GM21381 (cell line): ENCODE results near the gene GRB10.

Experiments
- ATAC-seq: cut with Tn5 transposase; IDR thresholded peaks from one replicate; pipeline ENCODE4 v1.9.1; 2021; ENCODE audit warnings: mild to moderate bottlenecking, moderate library complexity; ENCODE audit not compliant: unreplicated experiment

The GRB10 gene

DNA sequence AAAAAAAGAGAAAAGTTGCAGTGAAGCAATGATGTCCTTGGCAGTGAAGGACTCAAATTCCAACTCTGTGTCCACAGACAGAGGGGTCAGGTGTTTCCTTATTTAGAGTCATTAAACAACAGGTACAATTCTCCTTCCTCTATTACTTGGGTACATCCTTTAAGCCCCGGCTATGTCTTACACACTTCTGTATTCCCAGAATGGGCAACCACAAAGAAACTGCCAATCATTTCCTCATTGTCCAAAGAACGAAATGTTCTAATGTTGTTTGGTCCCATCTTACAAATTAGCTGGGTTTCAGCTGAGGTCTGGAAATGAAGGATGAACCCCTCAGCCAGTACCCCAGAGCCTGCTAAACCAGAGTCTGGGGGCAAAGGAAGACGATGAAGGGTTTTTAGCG, 59.5 kb downstream of the GRB10 start:
- ATAC-seq = no peak

DNA sequence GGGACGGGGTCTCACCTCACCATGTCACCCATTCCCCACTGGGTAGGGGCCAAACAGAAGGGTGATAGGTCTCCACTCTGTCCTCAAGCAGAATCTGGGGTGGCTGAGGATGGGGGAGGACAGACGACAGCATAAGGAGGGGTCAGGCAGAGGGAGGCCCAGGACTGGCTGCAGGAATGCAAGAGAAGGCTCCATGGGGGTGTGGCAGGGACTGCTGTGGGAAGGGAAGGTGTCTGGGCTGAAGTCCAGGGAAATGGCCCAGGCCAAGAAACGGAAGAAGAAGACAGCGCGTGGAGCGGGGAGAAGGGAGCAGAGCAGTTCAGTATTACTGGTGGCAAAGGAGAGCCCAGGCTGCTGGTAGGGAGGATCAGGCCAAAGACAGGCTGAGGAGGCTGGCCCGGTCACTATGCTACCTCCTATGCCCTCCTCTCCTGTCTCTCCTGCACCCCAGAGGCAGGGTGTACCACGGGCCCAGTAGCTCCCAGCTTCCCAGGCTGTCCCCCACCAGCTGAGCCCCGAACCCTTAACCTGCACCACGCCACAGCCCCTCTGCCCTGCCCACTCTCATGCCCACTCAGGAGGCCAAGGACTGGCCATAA, 60.9 kb downstream of the GRB10 start:
- no peak for ATAC-seq

DNA sequence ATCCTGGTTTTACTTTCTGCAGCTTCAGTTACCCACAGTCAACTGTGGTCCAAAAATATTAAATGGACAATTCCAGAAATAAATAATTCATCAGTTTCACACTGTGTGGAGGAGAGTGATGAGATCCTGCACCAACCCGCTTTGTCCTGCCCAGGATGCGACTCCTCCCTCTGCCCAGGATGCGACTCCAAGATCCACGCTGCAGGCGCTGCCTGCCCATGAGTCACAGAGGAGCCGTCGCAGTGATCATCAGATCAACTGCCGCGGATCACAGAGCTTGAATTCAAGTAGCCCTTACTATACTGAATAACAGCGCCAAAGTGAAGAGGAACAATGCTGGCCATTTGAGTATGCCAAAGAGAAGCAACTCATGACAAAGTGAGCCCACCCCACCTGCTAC, 61.5 kb downstream of the GRB10 start:
- ATAC-seq = no peak

DNA sequence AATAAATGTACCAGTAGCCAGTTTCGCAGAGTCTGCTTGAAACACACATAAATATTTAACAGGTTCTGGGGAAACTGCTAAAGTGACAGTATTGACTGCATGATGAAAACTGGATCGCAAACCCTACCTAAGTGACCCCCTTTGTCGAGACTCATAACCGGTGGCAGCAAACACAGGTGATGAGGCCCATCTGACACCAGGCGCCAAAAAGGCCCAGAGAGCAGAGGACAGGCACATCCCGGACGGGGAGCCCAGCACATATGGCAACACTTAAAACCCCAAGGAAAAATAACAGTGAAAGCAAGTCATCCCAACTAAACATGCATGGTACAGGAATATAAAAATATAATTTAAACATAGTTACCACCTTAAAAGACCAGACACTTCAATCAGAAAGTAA, 62.4 kb downstream of the GRB10 start:
- ATAC-seq = no peak

DNA sequence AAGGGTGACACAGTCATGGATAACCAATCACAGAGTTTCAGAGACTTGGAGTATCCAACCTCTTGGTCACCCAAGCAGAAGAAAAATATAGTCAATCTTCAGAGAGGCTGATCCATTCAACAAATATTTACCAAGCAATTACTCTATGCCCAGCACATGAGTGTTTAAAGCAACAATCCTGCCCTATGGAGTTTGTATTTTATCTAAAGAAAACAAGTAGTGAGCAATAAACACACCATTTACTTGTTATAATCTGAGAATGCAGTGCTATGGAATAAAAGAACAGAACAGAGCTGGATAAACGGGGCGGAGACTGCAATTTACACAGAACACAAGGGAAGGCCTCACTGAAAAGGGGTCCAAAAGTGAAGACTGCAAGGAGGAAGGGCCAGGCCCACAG, 63.8 kb downstream of the GRB10 start:
- no peak for ATAC-seq

DNA sequence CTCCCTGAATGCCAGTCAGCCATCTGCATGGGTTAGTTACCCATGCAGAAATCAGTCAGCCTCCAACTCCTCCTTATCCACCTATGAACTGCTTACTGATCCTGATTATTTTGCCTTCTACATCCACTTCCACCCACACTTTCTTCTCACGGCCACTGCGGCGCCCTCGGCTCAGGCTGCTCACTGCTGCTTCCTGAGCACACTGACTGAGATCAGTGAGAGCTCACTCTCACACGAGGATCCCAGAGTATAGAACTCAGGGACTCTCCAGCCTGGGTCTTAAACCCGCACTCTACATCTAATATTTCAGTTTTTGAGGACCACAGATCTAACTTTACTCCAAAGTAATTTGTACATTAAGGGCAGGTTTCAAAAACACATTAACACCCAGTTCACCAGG, 64.4 kb downstream of the GRB10 start:
- ATAC-seq = no peak

DNA sequence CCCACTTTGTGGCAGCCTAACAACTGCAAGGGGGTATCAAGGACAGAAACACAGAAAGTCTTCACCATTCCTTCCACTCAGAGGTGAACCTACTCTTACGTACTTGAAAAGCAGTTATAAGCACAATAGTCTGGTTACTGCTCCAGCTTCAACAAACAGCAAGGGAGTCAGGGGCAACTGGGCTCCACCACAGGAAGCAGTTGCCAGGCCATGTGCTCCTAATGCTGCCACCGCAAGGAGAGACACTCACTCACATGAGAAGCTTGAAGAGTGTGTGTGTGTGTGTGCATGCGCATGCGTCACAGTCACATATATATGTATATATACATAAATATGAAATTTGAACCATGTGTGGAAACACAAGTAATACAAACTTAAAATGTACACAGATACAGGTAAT, 65.5 kb downstream of the GRB10 start:
- no peak for ATAC-seq

DNA sequence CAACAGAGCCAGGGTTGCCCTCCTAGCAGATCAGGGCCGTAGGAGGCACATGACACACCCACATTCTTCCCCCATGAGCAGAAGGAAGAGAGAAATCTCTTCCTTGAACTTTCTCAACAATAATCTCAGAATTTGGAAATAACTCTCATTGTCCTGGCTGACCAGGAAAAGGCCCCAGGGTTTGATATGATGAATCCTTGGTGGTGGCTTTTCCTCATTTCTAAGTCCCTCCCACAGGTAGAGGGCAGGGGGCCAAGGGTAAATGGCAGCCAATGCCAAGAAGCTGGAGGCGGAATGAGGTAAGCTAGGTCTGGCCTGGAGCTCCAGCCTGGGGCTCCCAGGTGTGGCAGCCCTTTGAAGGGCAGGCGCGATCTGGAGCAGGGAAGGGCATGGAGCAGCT, 67.8 kb downstream of the GRB10 start:
- ATAC-seq = no peak

DNA sequence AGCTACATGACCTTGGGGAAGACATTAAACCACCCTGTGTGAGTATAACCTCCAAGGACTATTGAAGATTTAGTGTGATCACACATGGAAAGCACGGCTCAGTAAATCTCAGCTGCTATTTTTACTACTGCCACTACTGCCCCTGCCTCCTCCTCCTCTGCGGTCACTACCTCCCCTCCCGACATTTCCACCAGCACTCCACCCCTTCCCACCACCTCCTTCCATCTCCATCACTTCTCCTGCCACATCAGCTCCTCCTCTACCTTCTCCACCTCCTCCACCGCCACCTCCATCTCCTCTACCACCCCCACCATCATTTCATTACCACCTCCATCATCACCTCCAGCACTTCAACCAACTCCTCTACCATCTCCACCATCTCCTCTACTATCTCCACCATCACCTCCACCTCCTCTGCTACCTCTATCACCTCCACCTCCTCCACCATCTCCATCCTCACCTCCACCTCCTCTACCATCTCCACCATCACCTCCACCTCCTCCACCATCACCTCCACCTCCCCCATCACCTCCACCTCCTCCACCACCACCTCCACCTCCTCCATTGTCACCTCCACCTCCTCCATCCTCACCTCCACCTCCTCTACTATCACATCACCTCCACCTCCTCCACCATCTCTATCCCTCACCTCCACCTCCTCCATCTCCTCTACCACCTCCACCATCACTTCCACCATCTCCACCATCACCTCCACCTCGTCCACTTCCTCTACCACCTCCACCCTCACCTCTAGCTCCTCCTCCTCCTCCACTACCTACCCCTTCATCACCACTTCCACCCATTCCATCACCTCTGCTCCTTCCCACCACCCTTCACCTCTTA, 69.4 kb downstream of the GRB10 start:
- no peak for ATAC-seq

DNA sequence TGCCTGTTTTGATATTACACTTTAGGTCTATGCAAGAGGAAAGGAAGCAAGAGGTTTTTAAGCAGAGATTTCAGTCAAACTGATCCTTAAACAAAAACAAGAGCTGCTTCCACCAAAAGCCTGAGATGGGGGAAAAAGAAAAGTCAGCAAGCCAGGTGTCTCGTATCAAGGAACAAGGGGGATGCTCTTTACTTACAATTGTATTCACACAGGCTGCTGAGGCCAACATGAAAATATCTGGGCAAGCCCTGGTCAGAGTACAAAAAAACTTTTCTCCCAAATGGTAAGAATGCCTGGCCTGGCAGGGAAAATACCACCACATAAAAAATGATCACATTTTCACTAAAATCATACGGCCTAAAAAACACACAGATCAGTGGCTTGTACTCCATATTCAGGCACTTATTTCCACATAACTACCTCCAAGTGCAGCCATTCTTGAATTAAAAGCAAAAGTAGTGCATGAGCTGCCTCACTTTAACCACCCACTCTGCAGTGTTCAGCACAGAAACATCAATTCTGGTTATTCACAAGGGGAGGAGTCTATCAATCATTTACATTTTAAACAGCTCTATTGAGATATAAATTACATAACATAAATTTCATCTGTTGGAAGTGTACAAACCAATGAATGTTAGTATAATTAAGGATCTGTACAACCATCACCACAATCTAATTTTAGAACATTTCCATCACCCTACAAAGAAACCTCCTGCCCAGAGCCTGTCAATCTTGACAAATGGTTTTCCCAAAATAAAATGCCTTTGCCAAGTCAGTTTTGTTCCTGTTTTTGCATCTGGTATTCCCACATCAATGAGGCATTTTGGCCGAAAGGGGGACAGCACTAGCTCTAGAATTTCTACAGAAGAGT, 70.2 kb downstream of the GRB10 start:
- ATAC-seq = no peak

DNA sequence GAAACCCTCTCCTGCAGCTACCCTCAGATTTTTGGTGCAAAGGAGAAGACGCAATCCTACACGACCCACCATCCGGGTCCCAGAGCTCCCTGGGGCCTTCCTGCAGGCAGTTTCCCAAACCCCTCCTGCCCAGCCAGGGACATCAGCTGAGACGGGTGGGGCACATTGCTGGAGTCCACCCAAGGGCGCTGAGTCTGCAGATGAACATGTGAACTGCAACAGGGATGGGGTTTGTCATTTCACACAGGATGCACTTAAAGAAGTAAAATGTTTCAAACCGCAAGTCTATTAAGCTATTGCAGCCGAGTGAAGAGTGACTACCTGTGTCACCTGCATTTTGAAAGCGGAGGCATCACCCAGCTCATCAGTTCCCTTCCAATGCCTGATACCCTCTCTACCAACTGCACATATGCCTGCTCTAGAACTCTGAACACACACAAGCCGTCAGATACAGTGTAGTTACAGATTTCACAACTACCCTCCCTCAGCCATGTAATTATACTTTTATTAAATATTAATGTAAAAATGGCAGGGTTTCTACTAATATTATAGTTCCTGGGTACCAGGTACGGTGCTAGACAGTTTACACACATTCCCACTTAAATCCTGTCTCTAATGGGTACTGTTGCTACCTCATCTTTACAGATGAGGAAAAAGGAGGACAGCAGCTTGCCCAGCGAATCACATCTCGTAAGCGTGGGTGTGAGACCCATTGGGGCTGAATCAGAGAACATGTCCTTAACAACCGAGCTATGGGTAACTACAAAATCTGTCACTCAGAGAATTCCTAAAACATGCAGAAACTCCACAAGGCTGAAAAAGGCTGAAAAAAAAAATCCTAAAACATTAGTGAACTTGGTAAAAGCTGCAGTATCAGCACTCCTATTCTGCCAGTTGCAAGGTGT, 71.2 kb downstream of the GRB10 start:
- no peak for ATAC-seq

DNA sequence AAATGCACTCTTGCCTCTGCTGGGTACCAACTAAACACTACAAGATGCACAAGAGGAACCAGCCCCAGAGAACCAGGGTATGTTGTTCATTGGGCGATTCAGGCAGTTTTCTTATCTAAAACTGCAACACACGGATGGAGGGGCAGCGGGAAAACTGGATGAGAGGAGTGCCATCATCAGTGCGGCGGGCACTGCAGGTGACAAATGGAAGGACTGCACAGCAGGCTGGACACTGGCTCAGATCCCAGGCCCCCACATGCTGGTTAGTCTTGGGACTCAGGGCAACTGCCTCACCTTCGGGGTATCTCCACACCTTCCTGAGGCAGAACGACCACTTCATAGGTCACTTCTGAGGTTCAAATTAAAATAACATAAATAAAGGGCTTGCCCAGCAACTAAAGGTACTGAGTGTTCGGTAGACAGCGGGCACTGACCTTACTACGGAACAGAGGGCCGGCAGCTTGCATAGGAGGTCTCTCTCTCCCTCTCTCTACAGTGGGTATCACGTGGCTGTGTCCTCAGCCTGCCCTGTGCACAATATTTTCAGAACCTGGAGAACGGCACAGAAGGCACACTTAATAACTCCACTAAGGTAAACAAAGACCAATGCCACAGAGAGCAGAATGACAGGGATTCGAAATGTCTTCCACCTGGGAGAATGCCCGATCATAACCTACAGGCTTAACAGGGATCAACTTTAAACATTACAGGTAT, 72.1 kb downstream of the GRB10 start:
- ATAC-seq = no peak

DNA sequence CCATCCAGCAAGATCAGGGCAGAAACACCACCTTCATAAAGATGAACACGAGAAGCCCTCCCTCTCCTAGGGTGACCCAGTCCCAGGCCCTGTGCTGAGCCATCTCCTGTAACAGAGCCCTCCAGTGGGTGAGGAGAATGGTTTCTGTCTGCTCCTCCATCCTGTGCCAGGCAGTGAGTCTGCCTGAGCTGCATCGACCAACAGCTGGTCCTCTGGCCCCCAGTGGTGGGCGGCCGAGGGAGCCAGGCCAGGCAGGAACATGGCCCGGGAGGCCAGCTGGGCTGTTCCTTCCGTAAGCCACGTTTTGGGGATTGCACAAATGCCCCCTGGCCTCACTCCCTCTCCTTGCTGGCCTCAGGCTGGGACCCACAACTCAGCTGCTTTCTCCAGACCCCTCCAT, 73.5 kb downstream of the GRB10 start:
- ATAC-seq = no peak

DNA sequence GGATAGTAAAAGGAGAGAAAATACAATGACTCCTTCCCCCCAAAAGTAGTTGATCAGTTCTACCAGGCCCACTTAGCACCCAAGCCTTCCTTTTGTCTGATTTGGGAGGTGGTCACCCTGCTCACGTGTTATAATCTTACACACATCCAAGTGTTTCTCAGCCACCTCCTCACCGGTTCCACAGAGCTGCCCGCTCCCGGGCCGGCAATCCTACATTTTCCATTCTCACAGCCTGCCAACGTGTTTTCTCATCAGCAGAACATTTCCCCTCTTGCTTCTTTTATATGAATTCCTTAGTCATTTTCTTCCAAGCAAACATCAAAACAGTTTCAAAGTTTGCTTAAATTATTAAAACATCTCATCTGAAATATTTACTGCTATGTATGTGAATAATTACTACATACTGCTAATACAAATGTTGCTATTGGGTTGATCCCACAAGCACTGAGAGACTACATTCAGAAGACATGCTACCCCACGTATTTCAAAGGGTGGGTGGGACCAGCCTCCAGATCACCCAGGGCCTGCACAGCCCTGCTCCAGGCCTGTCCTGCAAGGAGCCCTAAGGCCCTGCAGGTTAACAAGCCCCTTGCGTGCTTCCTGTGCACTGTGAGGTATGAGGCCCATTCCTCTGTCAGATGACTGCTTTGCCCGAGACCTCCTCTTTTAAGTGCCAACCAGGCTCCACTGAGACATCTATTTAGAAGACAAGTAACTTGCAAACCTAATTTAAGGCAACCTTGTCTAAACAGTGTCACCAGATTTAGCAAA, 75.3 kb downstream of the GRB10 start:
- no peak for ATAC-seq

DNA sequence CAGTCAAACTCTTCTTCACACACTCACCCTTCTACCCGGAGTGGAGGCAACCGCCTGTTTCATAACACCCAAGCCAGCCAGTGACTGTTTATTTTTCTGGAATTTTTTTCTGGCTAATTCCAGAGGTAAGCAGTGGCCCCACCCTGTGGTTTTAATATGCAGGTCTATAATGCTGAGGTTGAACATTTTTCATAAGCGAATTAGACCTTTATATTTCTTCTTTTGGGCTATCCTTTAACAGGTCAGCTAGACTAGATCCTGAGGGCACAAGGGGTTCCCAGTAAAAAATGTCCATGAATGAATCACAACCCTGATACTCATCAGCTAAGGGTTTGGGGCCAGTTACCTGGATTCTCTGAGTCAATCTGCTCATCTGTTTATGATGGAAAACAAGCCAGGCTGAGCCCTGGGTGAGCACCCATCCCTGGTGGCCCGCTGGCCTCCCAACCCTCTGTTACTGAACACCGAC, 76.2 kb downstream of the GRB10 start:
- no peak for ATAC-seq

DNA sequence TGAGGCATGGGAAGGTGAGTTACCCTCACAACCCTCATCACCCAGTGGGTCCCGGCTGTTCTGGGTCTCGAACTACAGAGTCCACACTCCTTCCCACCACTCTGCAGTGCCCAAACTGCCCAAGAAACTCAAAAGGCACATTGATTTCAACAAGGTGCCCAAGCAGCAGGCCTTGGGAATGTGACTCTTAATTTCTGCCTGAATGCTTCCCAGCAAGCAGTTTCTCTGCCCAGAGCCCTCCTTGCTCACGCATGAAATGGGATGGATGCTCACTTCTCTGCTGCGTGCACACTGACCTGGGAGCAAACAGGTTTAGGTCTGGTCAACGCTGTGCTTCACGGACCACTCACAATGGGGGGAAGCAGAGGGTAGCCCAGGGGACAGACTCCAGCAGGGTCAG, 77.9 kb downstream of the GRB10 start:
- no peak for ATAC-seq

DNA sequence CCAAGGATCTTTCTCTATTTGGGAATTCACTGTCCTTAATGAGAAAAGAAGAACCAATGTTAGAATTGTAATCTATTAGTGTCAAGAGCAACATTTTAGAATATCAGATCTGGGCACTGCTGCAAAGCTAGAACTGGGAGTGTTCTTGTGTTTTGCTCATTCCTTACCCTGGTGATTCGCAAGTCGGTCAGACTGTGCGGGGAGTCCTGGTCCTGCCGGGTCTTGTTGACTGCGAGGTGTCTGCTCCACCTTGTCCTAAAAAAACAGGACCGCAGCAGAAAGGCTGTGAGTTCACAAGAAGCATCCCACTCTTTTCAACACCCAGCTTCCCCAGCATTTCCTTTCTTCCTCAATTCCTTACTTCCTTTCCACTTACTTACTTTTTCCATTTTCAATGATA, 79.0 kb downstream of the GRB10 start:
- ATAC-seq = no peak

DNA sequence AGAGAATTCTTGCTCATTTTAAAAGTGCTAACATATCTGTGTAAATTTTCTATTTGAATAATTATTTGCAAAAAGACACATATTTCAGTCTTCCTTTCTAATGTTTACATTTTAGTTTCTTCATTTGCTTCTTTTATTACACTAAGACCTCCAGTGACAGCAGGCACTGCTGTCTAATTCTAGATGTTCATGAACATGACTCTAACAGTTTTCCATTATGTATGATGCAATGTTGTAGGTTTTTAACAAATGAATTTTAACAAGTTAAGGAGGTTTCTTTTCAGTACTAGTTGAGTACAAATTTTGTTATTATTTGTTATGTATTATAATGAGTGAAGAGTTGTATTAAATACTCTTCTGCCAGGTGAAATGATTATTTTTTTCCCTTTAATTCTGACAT, 83.6 kb downstream of the GRB10 start:
- ATAC-seq = no peak

DNA sequence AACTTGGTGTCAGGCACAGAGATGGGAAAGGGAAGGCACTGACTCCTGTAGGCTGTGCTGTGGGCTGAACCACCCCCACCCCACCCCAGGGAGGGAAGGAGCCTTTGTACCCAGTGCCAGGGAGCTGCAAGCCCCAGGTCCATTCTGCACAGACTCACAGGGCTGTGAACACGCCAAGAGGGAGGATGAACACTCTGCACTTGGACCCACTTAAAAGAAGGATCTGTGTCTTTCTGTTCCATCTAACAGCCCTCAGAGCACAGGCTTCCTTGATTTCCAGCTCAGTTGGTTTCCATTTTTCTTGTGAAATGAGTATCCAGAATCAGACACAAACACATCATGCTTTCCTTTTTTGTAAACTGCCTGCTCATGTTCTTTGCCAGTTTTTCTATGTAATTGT, 84.9 kb downstream of the GRB10 start:
- ATAC-seq = no peak
